Fibroblast of lung (primary cell): Measurements from ENCODE around the gene TMTC3.

ENCODE experiments used
- EZH2 ChIP-seq: IDR thresholded peaks from 2 replicates; pipeline ENCODE4 v1.5.1; 2012; ENCODE audit warnings: low read length, control low read depth, mild to moderate bottlenecking; ENCODE audit errors: missing control alignments
- TF ChIP-seq, protein P1 (sequence below), 2 donors: IDR thresholded peaks in 1 of 2; conservative IDR thresholded peaks in 1 of 2; 1 replicate in 1 of 2; 2 replicates in 1 of 2; pipeline ENCODE4 v1.5.1; 2011 to 2012; ENCODE audit warnings: low read length in 2 of 2, control low read depth in 1 of 2, inconsistent platforms in 1 of 2, low read depth in 1 of 2, mild to moderate bottlenecking in 1 of 2

DNA sequence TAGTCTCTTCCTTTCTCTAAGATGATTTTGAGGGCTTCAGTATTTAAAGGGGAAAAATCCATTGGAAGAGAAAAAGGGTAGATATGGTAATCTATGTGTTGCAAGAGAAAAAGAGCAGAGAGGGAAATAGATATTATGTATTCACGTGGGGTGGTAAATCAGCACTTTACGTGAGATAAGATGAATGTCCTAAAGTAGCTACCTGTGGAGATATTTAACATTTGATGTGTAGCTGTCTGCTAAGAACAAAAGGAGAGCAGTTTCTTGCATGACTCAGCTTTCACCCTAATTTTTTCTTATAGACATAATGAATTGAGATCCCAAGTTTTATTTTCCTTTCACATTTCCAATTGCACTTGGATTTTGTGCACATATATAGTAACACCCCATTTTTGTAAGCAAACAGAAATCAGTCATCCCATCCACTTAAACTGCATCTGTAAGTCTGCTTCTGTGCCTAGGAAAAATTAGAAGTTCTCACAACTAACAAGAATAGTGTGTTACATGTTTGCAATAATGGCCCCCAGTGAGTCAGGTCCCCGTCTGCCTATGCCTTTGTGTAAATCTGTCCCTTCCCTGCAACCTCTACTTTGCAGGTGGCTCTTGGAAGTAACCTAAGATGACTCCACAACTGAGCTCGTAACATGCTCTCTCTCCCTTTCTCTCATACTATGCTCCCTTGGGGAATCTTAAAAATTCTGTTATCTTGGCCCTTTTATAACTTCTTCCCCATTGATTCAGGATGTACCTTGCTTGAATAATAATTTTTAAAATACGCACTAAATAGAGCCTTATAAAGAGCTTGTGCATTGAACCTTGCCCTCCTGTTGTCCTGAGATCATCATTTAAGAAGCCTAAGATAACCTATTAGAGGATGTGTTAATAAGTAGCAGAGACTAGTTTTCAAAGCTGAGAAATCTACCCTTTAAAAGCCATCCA is 3.7 kb downstream of the TMTC3 start:
- TF ChIP-seq, protein P1, sequence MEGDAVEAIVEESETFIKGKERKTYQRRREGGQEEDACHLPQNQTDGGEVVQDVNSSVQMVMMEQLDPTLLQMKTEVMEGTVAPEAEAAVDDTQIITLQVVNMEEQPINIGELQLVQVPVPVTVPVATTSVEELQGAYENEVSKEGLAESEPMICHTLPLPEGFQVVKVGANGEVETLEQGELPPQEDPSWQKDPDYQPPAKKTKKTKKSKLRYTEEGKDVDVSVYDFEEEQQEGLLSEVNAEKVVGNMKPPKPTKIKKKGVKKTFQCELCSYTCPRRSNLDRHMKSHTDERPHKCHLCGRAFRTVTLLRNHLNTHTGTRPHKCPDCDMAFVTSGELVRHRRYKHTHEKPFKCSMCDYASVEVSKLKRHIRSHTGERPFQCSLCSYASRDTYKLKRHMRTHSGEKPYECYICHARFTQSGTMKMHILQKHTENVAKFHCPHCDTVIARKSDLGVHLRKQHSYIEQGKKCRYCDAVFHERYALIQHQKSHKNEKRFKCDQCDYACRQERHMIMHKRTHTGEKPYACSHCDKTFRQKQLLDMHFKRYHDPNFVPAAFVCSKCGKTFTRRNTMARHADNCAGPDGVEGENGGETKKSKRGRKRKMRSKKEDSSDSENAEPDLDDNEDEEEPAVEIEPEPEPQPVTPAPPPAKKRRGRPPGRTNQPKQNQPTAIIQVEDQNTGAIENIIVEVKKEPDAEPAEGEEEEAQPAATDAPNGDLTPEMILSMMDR (conservative IDR thresholded peaks at IDR 0.05 in 1 of 2, IDR thresholded peaks at IDR 0.05 in 1 of 2; ENCODE audit: low read depth in 1 of 2, low read length in 2 of 2): no peak
- TF ChIP-seq EZH2: no peak
